GM12801 (cell line): ENCODE measurements around the gene FOXL1.

Experiments used
- CTCF ChIP-seq: IDR thresholded peaks from one replicate; pipeline ENCODE4 v1.5.1; 2011; ENCODE audit warnings: control low read depth; ENCODE audit not compliant: insufficient read length; ENCODE audit errors: extremely low read depth

FOXL1 gene

GRCh38 chr16:86575754-86576557 lies 2.4 kb upstream of the FOXL1 start:
- no peak for TF ChIP-seq CTCF

- no peak for TF ChIP-seq CTCF
Observed at GRCh38 chr16:86576591-86577313, 1.6 kb upstream of the FOXL1 start.

DNA sequence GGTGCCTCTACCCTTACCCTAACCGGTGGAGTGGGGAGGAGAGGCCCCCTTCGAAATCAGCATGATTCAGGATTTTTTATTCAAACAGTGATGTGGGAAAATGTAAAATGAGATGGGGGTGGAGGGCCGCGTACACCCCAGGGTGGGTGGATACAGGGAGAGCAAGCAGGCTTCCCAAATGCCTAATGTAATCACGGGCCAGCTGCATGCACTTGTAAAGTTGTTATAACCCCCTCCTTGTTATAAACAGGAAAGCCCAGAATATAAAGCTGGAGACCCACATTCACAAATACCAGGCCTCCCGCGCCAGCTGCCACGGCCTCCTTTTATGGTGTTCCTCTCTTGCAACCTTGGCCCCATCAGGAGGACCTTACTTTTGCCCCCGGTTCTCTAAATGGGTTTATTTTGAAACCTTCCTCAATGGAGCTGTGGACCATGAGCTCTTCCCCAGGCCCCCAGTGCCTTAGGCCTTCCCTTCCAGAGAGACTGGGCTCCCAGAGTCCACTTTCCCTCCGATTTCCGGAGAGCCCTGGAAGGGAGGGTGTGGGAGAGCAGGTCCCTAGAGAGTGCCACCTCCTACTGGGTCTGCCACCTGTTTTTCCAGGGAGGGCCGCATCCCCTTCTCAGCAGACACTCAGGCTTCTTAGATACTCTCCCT lies 906 bp upstream of the FOXL1 start:
- TF ChIP-seq CTCF: no peak

DNA sequence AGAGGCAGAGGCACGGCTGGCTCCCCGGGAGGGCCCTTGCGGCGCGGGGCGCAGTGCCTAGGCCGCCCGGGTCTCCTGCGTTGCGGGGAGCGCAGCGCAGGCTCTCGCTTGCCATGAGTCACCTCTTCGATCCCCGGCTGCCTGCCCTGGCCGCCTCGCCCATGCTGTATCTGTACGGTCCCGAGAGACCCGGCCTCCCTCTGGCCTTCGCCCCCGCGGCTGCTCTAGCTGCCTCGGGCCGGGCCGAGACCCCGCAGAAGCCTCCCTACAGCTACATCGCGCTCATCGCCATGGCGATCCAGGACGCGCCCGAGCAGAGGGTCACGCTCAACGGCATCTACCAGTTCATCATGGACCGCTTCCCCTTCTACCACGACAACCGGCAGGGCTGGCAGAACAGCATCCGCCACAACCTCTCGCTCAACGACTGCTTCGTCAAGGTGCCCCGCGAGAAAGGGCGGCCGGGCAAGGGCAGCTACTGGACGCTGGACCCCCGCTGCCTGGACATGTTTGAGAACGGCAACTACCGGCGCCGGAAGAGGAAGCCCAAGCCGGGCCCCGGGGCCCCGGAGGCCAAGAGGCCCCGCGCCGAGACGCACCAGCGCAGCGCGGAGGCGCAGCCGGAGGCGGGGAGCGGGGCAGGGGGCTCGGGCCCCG lies 390 bp downstream of the FOXL1 start:
- no peak for TF ChIP-seq CTCF

- TF ChIP-seq CTCF: no peak
Observed at GRCh38 chr16:86579268-86580062, 1.1 kb downstream of the FOXL1 start.

GRCh38 chr16:86580063-86580790 lies 1.9 kb downstream of the FOXL1 start:
- no peak for TF ChIP-seq CTCF
